ENCODE measurements around the gene NOL12.
"Not testable (repeated sequence)": the region's sequence is repeated elsewhere in the genome, so short reads cannot be mapped to it uniquely, and the experiment has no call there.

NOL12 gene

GRCh38 chr22:37710675-37711074, 24.5 kb downstream of the NOL12 start:
- H3K9me3 ChIP-seq (ENCODE audit: control extremely low read depth in 1 of 5, control insufficient read depth in 4 of 5, insufficient read depth in 2 of 5, low read depth in 1 of 5, low read length in 4 of 5), result no peaks in the 10 kb centered on the region
- no peak overlapping the region for H3K4me3 ChIP-seq (ENCODE audit: control insufficient read depth in 1 of 7, extremely low read depth in 1 of 7, insufficient read depth in 4 of 7, low read depth in 2 of 7, low read length in 6 of 7)
- ChIA-PET POLR2A (no interaction called here), CTCF (interaction anchor here (0.9 to 1.1 kb wide), 3 partner anchors 20 to 68 kb away, joined by 3 to 4 read pairs (median 3); no protein-coding TSS in a partner anchor)
- DNase-seq, result no peak
- WGBS (ENCODE audit: insufficient coverage), result 100% methylated on average over 3 of the region's 3 CpGs
- peaks cover 0 to 5% (median 2%) of the 10 kb centered on the region in 4 experiments for H3K4me1 ChIP-seq (ENCODE audit: control extremely low read depth in 1 of 4, control insufficient read depth in 4 of 4, insufficient read depth in 4 of 4, low read length in 3 of 4)
- H3K27ac ChIP-seq (ENCODE audit: insufficient read depth in 1 of 2, low read depth in 1 of 2, low read length in 2 of 2, poor library complexity in 1 of 2, severe bottlenecking in 2 of 2), result no peak overlapping the region
- no peaks in the 10 kb centered on the region for H3K27me3 ChIP-seq (replicated peaks in 2 of 5; ENCODE audit: control insufficient read depth in 4 of 5, insufficient read depth in 5 of 5, low read length in 4 of 5)
- H3K36me3 ChIP-seq (ENCODE audit: control insufficient read depth in 4 of 4, insufficient read depth in 4 of 4, low read length in 3 of 4), result peaks cover 0 to 2% (median 0%) of the 10 kb centered on the region in 4 experiments

- ChIA-PET CTCF (interaction anchor here (0.6 to 1.7 kb wide), 6 partner anchors 14 to 69 kb away, joined by 3 to 5 read pairs (median 3); partner anchors contain the start of gene TRIOBP), POLR2A (interaction anchor here (0.6 to 0.7 kb wide), 2 partner anchors 12 to 132 kb away, joined by 3 read pairs; no protein-coding TSS in a partner anchor)
- no peak overlapping the region for H3K27ac ChIP-seq (ENCODE audit: insufficient read depth in 1 of 2, low read depth in 1 of 2, low read length in 2 of 2, poor library complexity in 1 of 2, severe bottlenecking in 2 of 2)
- H3K9me3 ChIP-seq (ENCODE audit: control extremely low read depth in 1 of 5, control insufficient read depth in 4 of 5, insufficient read depth in 2 of 5, low read depth in 1 of 5, low read length in 4 of 5), result no peaks in the 10 kb centered on the region
- H3K36me3 ChIP-seq (ENCODE audit: control insufficient read depth in 4 of 4, insufficient read depth in 4 of 4, low read length in 3 of 4), result peaks cover 0 to 4% (median 0%) of the 10 kb centered on the region in 4 experiments
- H3K4me1 ChIP-seq (ENCODE audit: control extremely low read depth in 1 of 4, control insufficient read depth in 4 of 4, insufficient read depth in 4 of 4, low read length in 3 of 4), result peaks cover 0 to 5% (median 2%) of the 10 kb centered on the region in 4 experiments
- 98% methylated on average over 5 of the region's 10 CpGs for WGBS (ENCODE audit: insufficient coverage)
- DNase-seq, result no peak
- H3K4me3 ChIP-seq (ENCODE audit: control insufficient read depth in 1 of 7, extremely low read depth in 1 of 7, insufficient read depth in 4 of 7, low read depth in 2 of 7, low read length in 6 of 7), result no peak overlapping the region
- no peaks in the 10 kb centered on the region for H3K27me3 ChIP-seq (replicated peaks in 2 of 5; ENCODE audit: control insufficient read depth in 4 of 5, insufficient read depth in 5 of 5, low read length in 4 of 5)
Observed at GRCh38 chr22:37711490-37711889, 25.3 kb downstream of the NOL12 start.

- Histone ChIP-seq H3K27me3 (replicated peaks in 2 of 5; ENCODE audit: control insufficient read depth in 4 of 5, insufficient read depth in 5 of 5, low read length in 4 of 5) (no peaks in the 10 kb centered on the region), H3K27ac (ENCODE audit: insufficient read depth in 1 of 2, low read depth in 1 of 2, low read length in 2 of 2, poor library complexity in 1 of 2, severe bottlenecking in 2 of 2) (no peak overlapping the region), H3K4me3 (ENCODE audit: control insufficient read depth in 1 of 7, extremely low read depth in 1 of 7, insufficient read depth in 4 of 7, low read depth in 2 of 7, low read length in 6 of 7) (no peak overlapping the region), H3K4me1 (ENCODE audit: control extremely low read depth in 1 of 4, control insufficient read depth in 4 of 4, insufficient read depth in 4 of 4, low read length in 3 of 4) (peaks cover 0 to 2% (median 1%) of the 10 kb centered on the region in 4 experiments), H3K36me3 (ENCODE audit: control insufficient read depth in 4 of 4, insufficient read depth in 4 of 4, low read length in 3 of 4) (peaks cover 0 to 4% (median 0%) of the 10 kb centered on the region in 4 experiments), H3K9me3 (ENCODE audit: control extremely low read depth in 1 of 5, control insufficient read depth in 4 of 5, insufficient read depth in 2 of 5, low read depth in 1 of 5, low read length in 4 of 5) (no peaks in the 10 kb centered on the region)
- ChIA-PET POLR2A (interaction anchor here (0.6 kb wide), 1 partner anchor 14 kb away, joined by 4 read pairs; no protein-coding TSS in a partner anchor), CTCF (no interaction called here)
- WGBS (ENCODE audit: insufficient coverage), result 97% methylated on average over 7 of the region's 7 CpGs
- DNase-seq, result no peak
Observed at GRCh38 chr22:37713761-37714160, 27.6 kb downstream of the NOL12 start.

GRCh38 chr22:37714634-37715033, 28.5 kb downstream of the NOL12 start:
- Histone ChIP-seq H3K4me3 (ENCODE audit: control insufficient read depth in 1 of 7, extremely low read depth in 1 of 7, insufficient read depth in 4 of 7, low read depth in 2 of 7, low read length in 6 of 7) (no peak overlapping the region), H3K4me1 (ENCODE audit: control extremely low read depth in 1 of 4, control insufficient read depth in 4 of 4, insufficient read depth in 4 of 4, low read length in 3 of 4) (peaks cover 0 to 2% (median 0%) of the 10 kb centered on the region in 4 experiments), H3K9me3 (ENCODE audit: control extremely low read depth in 1 of 5, control insufficient read depth in 4 of 5, insufficient read depth in 2 of 5, low read depth in 1 of 5, low read length in 4 of 5) (no peaks in the 10 kb centered on the region), H3K27me3 (replicated peaks in 2 of 5; ENCODE audit: control insufficient read depth in 4 of 5, insufficient read depth in 5 of 5, low read length in 4 of 5) (no peaks in the 10 kb centered on the region), H3K27ac (ENCODE audit: insufficient read depth in 1 of 2, low read depth in 1 of 2, low read length in 2 of 2, poor library complexity in 1 of 2, severe bottlenecking in 2 of 2) (no peak overlapping the region), H3K36me3 (ENCODE audit: control insufficient read depth in 4 of 4, insufficient read depth in 4 of 4, low read length in 3 of 4) (peaks cover 0 to 4% (median 0%) of the 10 kb centered on the region in 4 experiments)
- ChIA-PET POLR2A (no interaction called here), CTCF (interaction anchor here (1.1 kb wide), 1 partner anchor 71 kb away, joined by 3 read pairs; no protein-coding TSS in a partner anchor)
- DNase-seq, result no peak
- 100% methylated on average over 2 of the region's 2 CpGs for WGBS (ENCODE audit: insufficient coverage)

GRCh38 chr22:37715760-37716159, 29.6 kb downstream of the NOL12 start:
- WGBS (ENCODE audit: insufficient coverage), result 96% methylated on average over 6 of the region's 7 CpGs
- POLR2A ChIA-PET, result no interaction called here

GRCh38 chr22:37716708-37717107, 30.6 kb downstream of the NOL12 start:
- Histone ChIP-seq H3K4me1 (ENCODE audit: control extremely low read depth in 1 of 4, control insufficient read depth in 4 of 4, insufficient read depth in 4 of 4, low read length in 3 of 4) (peaks cover 0 to 2% (median 0%) of the 10 kb centered on the region in 4 experiments), H3K36me3 (ENCODE audit: control insufficient read depth in 4 of 4, insufficient read depth in 4 of 4, low read length in 3 of 4) (peaks cover 0 to 4% (median 0%) of the 10 kb centered on the region in 4 experiments), H3K9me3 (ENCODE audit: control extremely low read depth in 1 of 5, control insufficient read depth in 4 of 5, insufficient read depth in 2 of 5, low read depth in 1 of 5, low read length in 4 of 5) (no peaks in the 10 kb centered on the region), H3K4me3 (ENCODE audit: control insufficient read depth in 1 of 7, extremely low read depth in 1 of 7, insufficient read depth in 4 of 7, low read depth in 2 of 7, low read length in 6 of 7) (no peak overlapping the region), H3K27me3 (replicated peaks in 2 of 5; ENCODE audit: control insufficient read depth in 4 of 5, insufficient read depth in 5 of 5, low read length in 4 of 5) (no peaks in the 10 kb centered on the region), H3K27ac (ENCODE audit: insufficient read depth in 1 of 2, low read depth in 1 of 2, low read length in 2 of 2, poor library complexity in 1 of 2, severe bottlenecking in 2 of 2) (no peak overlapping the region)
- CTCF ChIA-PET, result no interaction called here
- no peak for DNase-seq
- 88% methylated on average over 9 of the region's 9 CpGs for WGBS (ENCODE audit: insufficient coverage)
- POLR2A ChIA-PET, result no interaction called here

More at GRCh38 chr22:37715760-37716159, 29.6 kb downstream of the NOL12 start:
- H3K4me3 ChIP-seq (ENCODE audit: control insufficient read depth in 1 of 7, extremely low read depth in 1 of 7, insufficient read depth in 4 of 7, low read depth in 2 of 7, low read length in 6 of 7), result no peak overlapping the region
- peaks cover 0 to 2% (median 0%) of the 10 kb centered on the region in 4 experiments for H3K4me1 ChIP-seq (ENCODE audit: control extremely low read depth in 1 of 4, control insufficient read depth in 4 of 4, insufficient read depth in 4 of 4, low read length in 3 of 4)
- H3K27me3 ChIP-seq (replicated peaks in 2 of 5; ENCODE audit: control insufficient read depth in 4 of 5, insufficient read depth in 5 of 5, low read length in 4 of 5), result no peaks in the 10 kb centered on the region
- DNase-seq, result no peak
- CTCF ChIA-PET, result interaction anchor here (1.1 kb wide), 1 partner anchor 15 kb away, joined by 6 read pairs; no protein-coding TSS in a partner anchor
- no peak overlapping the region for H3K27ac ChIP-seq (ENCODE audit: insufficient read depth in 1 of 2, low read depth in 1 of 2, low read length in 2 of 2, poor library complexity in 1 of 2, severe bottlenecking in 2 of 2)
- H3K9me3 ChIP-seq (ENCODE audit: control extremely low read depth in 1 of 5, control insufficient read depth in 4 of 5, insufficient read depth in 2 of 5, low read depth in 1 of 5, low read length in 4 of 5), result no peaks in the 10 kb centered on the region
- peaks cover 0 to 4% (median 0%) of the 10 kb centered on the region in 4 experiments for H3K36me3 ChIP-seq (ENCODE audit: control insufficient read depth in 4 of 4, insufficient read depth in 4 of 4, low read length in 3 of 4)

- H3K9me3 ChIP-seq (ENCODE audit: control extremely low read depth in 1 of 5, control insufficient read depth in 4 of 5, insufficient read depth in 2 of 5, low read depth in 1 of 5, low read length in 4 of 5); CTCF ChIA-PET: not testable (repeated sequence)
Observed at GRCh38 chr22:37717235-37717634, 31.1 kb downstream of the NOL12 start.

More at GRCh38 chr22:37717235-37717634, 31.1 kb downstream of the NOL12 start:
- DNase-seq; H3K36me3 ChIP-seq (ENCODE audit: control insufficient read depth in 4 of 4, insufficient read depth in 4 of 4, low read length in 3 of 4); H3K27ac ChIP-seq (ENCODE audit: insufficient read depth in 1 of 2, low read depth in 1 of 2, low read length in 2 of 2, poor library complexity in 1 of 2, severe bottlenecking in 2 of 2); POLR2A ChIA-PET; H3K27me3 ChIP-seq (replicated peaks in 2 of 5; ENCODE audit: control insufficient read depth in 4 of 5, insufficient read depth in 5 of 5, low read length in 4 of 5); H3K4me1 ChIP-seq (ENCODE audit: control extremely low read depth in 1 of 4, control insufficient read depth in 4 of 4, insufficient read depth in 4 of 4, low read length in 3 of 4); H3K4me3 ChIP-seq (ENCODE audit: control insufficient read depth in 1 of 7, extremely low read depth in 1 of 7, insufficient read depth in 4 of 7, low read depth in 2 of 7, low read length in 6 of 7): not testable (repeated sequence)
- 95% methylated on average over 6 of the region's 7 CpGs for WGBS (ENCODE audit: insufficient coverage)
